Measurements from ENCODE around the gene MANBA. TPM values are rescaled to one million over a fixed set of nuclear protein-coding genes. Genes with fewer than 3 reads are reported as not detected.

Gene MANBA
- total and polyA plus RNA-seq, 7 experiments from 2014 or later = 15.7 to 56.4 (median 26.0) TPM

GRCh38 chr4:102665527-102665926 is 95.2 kb downstream of the MANBA start:
- ChIA-PET CTCF (interaction anchor here (1.0 kb wide), 1 partner anchor 52 kb away, joined by 3 read pairs; no protein-coding TSS in a partner anchor), POLR2A (no interaction called here)
- Mint-ChIP-seq H3K27ac (no peak overlapping the region), H3K36me3 (peaks cover 7 to 62% (median 54%) of the 10 kb centered on the region in 5 donors), H3K27me3 (no peaks in the 10 kb centered on the region), H3K4me3 (no peak overlapping the region), H3K9me3 (no peaks in the 10 kb centered on the region), H3K4me1 (peaks cover 0 to 2% (median 0%) of the 10 kb centered on the region in 7 donors)
- Histone ChIP-seq H3K27me3 (ENCODE audit: control insufficient read depth in 2 of 2, insufficient read depth in 2 of 2, low read length in 2 of 2) (no peaks in the 10 kb centered on the region), H3K27ac (ENCODE audit: low read depth, low read length) (no peak overlapping the region), H3K9me3 (ENCODE audit: control insufficient read depth in 2 of 3, low read length in 3 of 3) (no peaks in the 10 kb centered on the region), H3K36me3 (ENCODE audit: control insufficient read depth in 2 of 3, insufficient read depth in 3 of 3, low read length in 3 of 3) (peaks cover 0 to 4% (median 0%) of the 10 kb centered on the region in 3 experiments), H3K4me3 (ENCODE audit: low read length) (no peak overlapping the region), H3K4me1 (ENCODE audit: control insufficient read depth in 2 of 2, insufficient read depth in 2 of 2, low read length in 2 of 2) (no peaks in the 10 kb centered on the region)
- intact Hi-C loops (cut with micrococcal nuclease) = no loop called here
- ATAC-seq (no peak), DNase-seq (no peak)

GRCh38 chr4:102663073-102663472 is 97.7 kb downstream of the MANBA start:
- intact Hi-C loops (cut with micrococcal nuclease) = no loop called here
- no peaks in the 10 kb centered on the region for H3K4me1 ChIP-seq (ENCODE audit: control insufficient read depth in 2 of 2, insufficient read depth in 2 of 2, low read length in 2 of 2)
- no peak overlapping the region for H3K27ac ChIP-seq (ENCODE audit: low read depth, low read length)
- Mint-ChIP-seq H3K4me3 (no peak overlapping the region), H3K4me1 (no peaks in the 10 kb centered on the region), H3K27me3 (no peaks in the 10 kb centered on the region), H3K9me3 (no peaks in the 10 kb centered on the region), H3K36me3 (peaks cover 7 to 46% (median 43%) of the 10 kb centered on the region in 5 donors), H3K27ac (no peak overlapping the region)
- H3K27me3 ChIP-seq (ENCODE audit: control insufficient read depth in 2 of 2, insufficient read depth in 2 of 2, low read length in 2 of 2) = no peaks in the 10 kb centered on the region
- peaks cover 0 to 4% (median 0%) of the 10 kb centered on the region in 3 experiments for H3K36me3 ChIP-seq (ENCODE audit: control insufficient read depth in 2 of 3, insufficient read depth in 3 of 3, low read length in 3 of 3)
- ChIA-PET CTCF (interaction anchor here (0.6 kb wide), 1 partner anchor 26 kb away, joined by 3 read pairs; no protein-coding TSS in a partner anchor), POLR2A (interaction anchor here (0.5 kb wide), 1 partner anchor 374 kb away, joined by 4 read pairs; no protein-coding TSS in a partner anchor)
- no peaks in the 10 kb centered on the region for H3K9me3 ChIP-seq (ENCODE audit: control insufficient read depth in 2 of 3, low read length in 3 of 3)
- ATAC-seq (no peak), DNase-seq (no peak)
- H3K4me3 ChIP-seq (ENCODE audit: low read length) = no peak overlapping the region

- intact Hi-C loops (cut with micrococcal nuclease) = no loop called here
- Mint-ChIP-seq H3K4me1 (no peaks in the 10 kb centered on the region), H3K36me3 (peaks cover 0 to 21% (median 7%) of the 10 kb centered on the region in 5 donors), H3K27me3 (no peaks in the 10 kb centered on the region), H3K27ac (no peak overlapping the region), H3K4me3 (no peak overlapping the region), H3K9me3 (peaks cover 0 to 1% (median 0%) of the 10 kb centered on the region in 11 donors)
- ChIA-PET POLR2A (interaction anchor here (0.6 kb wide), 1 partner anchor 204 kb away, joined by 3 read pairs; no protein-coding TSS in a partner anchor), CTCF (no interaction called here)
- Histone ChIP-seq H3K27me3 (ENCODE audit: control insufficient read depth in 2 of 2, insufficient read depth in 2 of 2, low read length in 2 of 2) (no peaks in the 10 kb centered on the region), H3K4me3 (ENCODE audit: low read length) (no peak overlapping the region), H3K27ac (ENCODE audit: low read depth, low read length) (no peak overlapping the region), H3K36me3 (ENCODE audit: control insufficient read depth in 2 of 3, insufficient read depth in 3 of 3, low read length in 3 of 3) (no peaks in the 10 kb centered on the region), H3K9me3 (ENCODE audit: control insufficient read depth in 2 of 3, low read length in 3 of 3) (no peaks in the 10 kb centered on the region), H3K4me1 (ENCODE audit: control insufficient read depth in 2 of 2, insufficient read depth in 2 of 2, low read length in 2 of 2) (no peaks in the 10 kb centered on the region)
- no peak for DNase-seq
- no peak for ATAC-seq
These were observed 103.6 kb downstream of the MANBA start for GRCh38 chr4:102657206-102657605.

GRCh38 chr4:102647117-102647516 is 113.7 kb downstream of the MANBA start:
- H3K27me3 Mint-ChIP-seq = no peaks in the 10 kb centered on the region
- intact Hi-C loops (cut with micrococcal nuclease) = loop anchor here in 1 of 2 donors (10.0 kb wide), 1 partner anchor 108 kb away; no protein-coding TSS in a partner anchor

GRCh38 chr4:102642631-102643298 is 118.0 kb downstream of the MANBA start:
- ATAC-seq (no peak), DNase-seq (no peak)
- H3K4me3 Mint-ChIP-seq = no peak overlapping the region
- Histone ChIP-seq H3K9me3 (ENCODE audit: control insufficient read depth in 2 of 3, low read length in 3 of 3) (no peaks in the 10 kb centered on the region), H3K36me3 (ENCODE audit: control insufficient read depth in 2 of 3, insufficient read depth in 3 of 3, low read length in 3 of 3) (no peaks in the 10 kb centered on the region), H3K27ac (ENCODE audit: low read depth, low read length) (no peak overlapping the region), H3K4me3 (ENCODE audit: low read length) (no peak overlapping the region), H3K27me3 (ENCODE audit: control insufficient read depth in 2 of 2, insufficient read depth in 2 of 2, low read length in 2 of 2) (no peaks in the 10 kb centered on the region), H3K4me1 (ENCODE audit: control insufficient read depth in 2 of 2, insufficient read depth in 2 of 2, low read length in 2 of 2) (peaks cover 0 to 14% of the 10 kb centered on the region in 2 donors)
- intact Hi-C loops (cut with micrococcal nuclease) = loop anchor here in 1 of 2 donors (10.0 kb wide), 1 partner anchor 112 kb away; no protein-coding TSS in a partner anchor
- H3K9me3 Mint-ChIP-seq = peaks cover 0 to 1% (median 0%) of the 10 kb centered on the region in 11 donors
- H3K4me1 Mint-ChIP-seq = peaks cover 7 to 64% (median 27%) of the 10 kb centered on the region in 7 donors
- H3K27ac Mint-ChIP-seq = peak overlapping the region in 1 of 9 donors; percentile 40
- POLR2A ChIA-PET = interaction anchor here (0.7 to 1.8 kb wide), 3 partner anchors 12 to 226 kb away, joined by 3 to 7 read pairs (median 3); partner anchors contain the start of gene CISD2
- CTCF ChIA-PET = interaction anchor here (0.8 kb wide), 1 partner anchor 193 kb away, joined by 3 read pairs; no protein-coding TSS in a partner anchor
- peaks cover 11 to 52% (median 38%) of the 10 kb centered on the region in 5 donors for H3K36me3 Mint-ChIP-seq
- H3K27me3 Mint-ChIP-seq = no peaks in the 10 kb centered on the region

More at GRCh38 chr4:102647117-102647516, 113.7 kb downstream of the MANBA start:
- Histone ChIP-seq H3K27me3 (ENCODE audit: control insufficient read depth in 2 of 2, insufficient read depth in 2 of 2, low read length in 2 of 2) (no peaks in the 10 kb centered on the region), H3K36me3 (ENCODE audit: control insufficient read depth in 2 of 3, insufficient read depth in 3 of 3, low read length in 3 of 3) (peaks cover 5 to 10% (median 8%) of the 10 kb centered on the region in 3 experiments), H3K4me3 (ENCODE audit: low read length) (no peak overlapping the region), H3K4me1 (ENCODE audit: control insufficient read depth in 2 of 2, insufficient read depth in 2 of 2, low read length in 2 of 2) (no peaks in the 10 kb centered on the region), H3K27ac (ENCODE audit: low read depth, low read length) (no peak overlapping the region), H3K9me3 (ENCODE audit: control insufficient read depth in 2 of 3, low read length in 3 of 3) (no peaks in the 10 kb centered on the region)
- DNase-seq (no peak), ATAC-seq (no peak)
- Mint-ChIP-seq H3K4me3 (peak overlapping the region in 2 of 10 donors; percentile 1 to 26), H3K36me3 (peaks cover 4 to 55% (median 52%) of the 10 kb centered on the region in 5 donors), H3K27ac (peak overlapping the region in 4 of 9 donors; percentile 18 to 63 (median 44)), H3K9me3 (peaks cover 0 to 1% (median 0%) of the 10 kb centered on the region in 11 donors), H3K4me1 (peaks cover 0 to 31% (median 21%) of the 10 kb centered on the region in 7 donors)
- ChIA-PET CTCF (no interaction called here), POLR2A (interaction anchor here (0.6 kb wide), 1 partner anchor 454 kb away, joined by 3 read pairs; no protein-coding TSS in a partner anchor)

- Histone ChIP-seq H3K36me3 (ENCODE audit: control insufficient read depth in 2 of 3, insufficient read depth in 3 of 3, low read length in 3 of 3) (no peaks in the 10 kb centered on the region), H3K27ac (ENCODE audit: low read depth, low read length) (no peak overlapping the region), H3K4me3 (ENCODE audit: low read length) (no peak overlapping the region), H3K4me1 (ENCODE audit: control insufficient read depth in 2 of 2, insufficient read depth in 2 of 2, low read length in 2 of 2) (peaks cover 0 to 14% of the 10 kb centered on the region in 2 donors), H3K27me3 (ENCODE audit: control insufficient read depth in 2 of 2, insufficient read depth in 2 of 2, low read length in 2 of 2) (no peaks in the 10 kb centered on the region), H3K9me3 (ENCODE audit: control insufficient read depth in 2 of 3, low read length in 3 of 3) (no peaks in the 10 kb centered on the region)
- Mint-ChIP-seq H3K36me3 (peaks cover 11 to 62% (median 43%) of the 10 kb centered on the region in 5 donors), H3K4me1 (peaks cover 0 to 56% (median 20%) of the 10 kb centered on the region in 7 donors), H3K27ac (no peak overlapping the region), H3K27me3 (no peaks in the 10 kb centered on the region), H3K9me3 (peaks cover 0 to 1% (median 0%) of the 10 kb centered on the region in 11 donors), H3K4me3 (peak overlapping the region in 1 of 10 donors; percentile 19)
- ATAC-seq (no peak), DNase-seq (no peak)
- ChIA-PET POLR2A (interaction anchor here (1.8 kb wide), 1 partner anchor 11 kb away, joined by 7 read pairs; no protein-coding TSS in a partner anchor), CTCF (no interaction called here)
- intact Hi-C loops (cut with micrococcal nuclease) = loop anchor here in 1 of 2 donors (10.0 kb wide), 1 partner anchor 113 kb away; no protein-coding TSS in a partner anchor
These were observed 119.0 kb downstream of the MANBA start for GRCh38 chr4:102641793-102642192.

Data from naive thymus-derived CD4-positive, alpha-beta T cell (primary cell).